ENCODE data around the gene SHISAL2A.

The SHISAL2A gene

DNA sequence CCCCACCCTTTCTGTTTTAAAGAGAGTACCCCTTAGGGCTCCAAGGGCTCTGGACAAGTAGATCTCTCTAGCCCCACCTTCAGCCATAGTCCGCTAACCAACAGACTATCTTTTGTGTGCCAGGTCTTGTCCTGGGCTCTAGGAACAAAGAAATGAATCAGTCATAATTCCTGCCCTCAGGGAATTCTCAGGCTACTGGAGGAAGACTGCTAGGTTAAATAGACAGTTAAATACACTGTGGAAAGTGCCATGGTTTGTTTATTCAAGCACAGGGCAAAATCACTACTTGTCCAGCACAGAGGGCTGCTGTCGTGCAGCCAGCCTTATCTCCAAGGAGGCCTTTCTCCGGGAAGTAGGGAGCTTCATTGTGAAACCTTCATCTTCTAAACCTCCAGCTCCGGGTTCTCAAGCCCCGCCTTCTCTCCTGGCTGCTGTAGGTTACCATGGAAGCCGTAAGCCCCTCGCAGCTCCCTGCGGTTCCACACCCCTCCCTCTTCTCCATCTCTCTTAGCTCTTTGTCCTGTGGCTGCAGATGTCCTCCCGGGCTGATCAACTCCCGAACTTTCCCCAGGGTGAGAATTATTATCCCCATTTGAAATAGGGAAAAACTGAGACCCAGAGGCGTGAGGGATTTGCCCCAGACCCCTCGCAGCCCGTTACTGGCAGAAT lies 29.8 kb downstream of the SHISAL2A start:
- DNase-seq = no peak

- no peak for DNase-seq
These were observed 30.7 kb downstream of the SHISAL2A start for GRCh38 chr1:52663716-52664115.

GRCh38 chr1:52665006-52665941 lies 32.3 kb downstream of the SHISAL2A start:
- no peak for DNase-seq

GRCh38 chr1:52667290-52667689 lies 34.3 kb downstream of the SHISAL2A start:
- DNase-seq = no peak

- no peak for DNase-seq
These were observed 35.0 kb downstream of the SHISAL2A start for GRCh38 chr1:52667984-52668383.

GRCh38 chr1:52668711-52669110 lies 35.7 kb downstream of the SHISAL2A start:
- DNase-seq = no peak

DNA sequence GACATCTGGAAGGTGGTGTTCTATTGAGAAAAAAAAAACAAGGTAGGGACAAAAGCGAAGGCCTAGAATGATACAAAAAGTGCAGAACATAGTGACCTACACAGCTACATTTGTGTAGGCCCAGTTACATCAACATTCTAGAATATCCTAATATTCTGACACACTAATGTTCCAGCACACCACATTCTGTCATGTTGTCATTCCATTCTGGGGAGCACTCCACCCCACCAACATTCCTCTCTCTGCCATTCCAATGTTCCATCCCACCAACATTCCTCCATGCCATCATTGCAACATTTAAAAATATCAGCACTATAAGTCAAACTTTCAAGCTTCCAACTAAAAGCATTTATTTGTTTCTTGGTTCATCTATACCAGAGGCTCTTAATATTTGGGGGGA lies 36.7 kb downstream of the SHISAL2A start:
- DNase-seq = no peak

GRCh38 chr1:52670604-52671003 lies 37.6 kb downstream of the SHISAL2A start:
- DNase-seq = no peak

DNA sequence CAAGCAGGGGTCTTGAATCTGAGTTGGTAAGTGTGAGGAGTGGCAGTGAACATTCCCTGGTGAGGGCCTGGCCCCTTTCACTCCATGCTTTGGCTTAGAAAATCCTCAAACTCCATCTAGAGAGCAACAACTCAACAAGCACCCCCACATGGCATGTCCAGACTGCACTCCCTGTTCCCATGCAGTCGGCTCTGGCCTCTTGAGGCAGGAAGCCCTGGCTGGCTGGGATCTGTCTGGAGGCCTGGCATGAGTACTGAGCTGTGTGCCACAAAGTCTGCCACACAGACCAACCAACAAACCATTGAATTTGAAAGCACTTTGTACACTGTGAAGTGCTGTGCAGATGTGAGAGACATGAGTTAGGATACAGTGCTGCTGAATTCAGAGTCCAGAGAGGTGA lies 40.0 kb downstream of the SHISAL2A start:
- DNase-seq = no peak

DNA sequence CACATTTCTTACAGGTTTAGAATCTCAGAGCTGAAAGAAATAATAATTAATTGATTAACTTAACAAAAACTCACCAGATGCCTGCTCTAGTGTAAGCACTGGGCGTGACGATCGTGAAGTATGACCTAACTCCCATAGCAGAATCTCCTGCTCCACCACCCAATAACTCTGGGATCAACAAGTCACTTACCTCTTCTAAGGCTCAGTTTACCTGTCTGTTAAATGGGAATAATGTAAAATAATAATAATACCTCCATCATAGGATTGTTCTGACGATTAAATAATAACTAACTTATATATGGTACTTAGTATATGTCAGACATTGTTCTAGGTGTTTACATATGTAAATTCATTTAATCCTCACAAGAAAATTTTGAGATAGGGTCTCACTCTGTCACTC lies 40.5 kb downstream of the SHISAL2A start:
- DNase-seq = no peak

GRCh38 chr1:52674497-52675384 lies 41.8 kb downstream of the SHISAL2A start:
- DNase-seq = no peak

DNA sequence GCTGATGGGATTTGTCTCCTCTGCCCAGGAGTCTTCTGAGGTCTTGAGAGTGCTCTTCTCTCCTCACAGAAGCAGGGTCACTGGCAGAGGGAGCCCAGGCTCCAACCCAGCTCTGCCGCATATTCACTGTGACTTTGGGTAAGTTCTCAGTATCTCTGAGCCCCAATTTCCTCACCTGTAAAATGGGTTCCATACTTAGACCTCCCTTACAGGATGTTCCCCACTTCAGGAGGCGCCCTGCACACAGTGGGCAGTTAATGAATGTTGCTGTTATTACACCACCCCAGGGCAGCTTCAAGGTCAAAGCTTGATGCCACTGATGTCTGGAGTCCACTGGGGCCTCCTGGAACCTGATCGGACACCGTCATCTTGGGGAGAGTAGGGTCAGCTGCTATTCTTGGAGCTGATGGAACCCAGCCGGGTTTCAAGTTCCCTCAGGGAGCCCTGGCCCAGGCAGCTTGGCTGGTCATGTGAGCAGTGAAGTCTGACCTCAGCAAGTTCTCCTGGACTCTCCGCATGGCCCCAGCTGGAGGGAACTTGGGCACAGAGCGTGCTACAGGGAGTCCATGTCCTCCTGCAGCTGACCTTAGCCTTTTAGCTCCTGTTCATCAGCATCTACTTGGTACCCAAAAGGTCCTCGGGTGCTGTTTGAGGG lies 43.4 kb downstream of the SHISAL2A start:
- peak; percentile 52 for DNase-seq

- DNase-seq = no peak
These were observed 44.3 kb downstream of the SHISAL2A start for GRCh38 chr1:52677076-52677806.

DNA sequence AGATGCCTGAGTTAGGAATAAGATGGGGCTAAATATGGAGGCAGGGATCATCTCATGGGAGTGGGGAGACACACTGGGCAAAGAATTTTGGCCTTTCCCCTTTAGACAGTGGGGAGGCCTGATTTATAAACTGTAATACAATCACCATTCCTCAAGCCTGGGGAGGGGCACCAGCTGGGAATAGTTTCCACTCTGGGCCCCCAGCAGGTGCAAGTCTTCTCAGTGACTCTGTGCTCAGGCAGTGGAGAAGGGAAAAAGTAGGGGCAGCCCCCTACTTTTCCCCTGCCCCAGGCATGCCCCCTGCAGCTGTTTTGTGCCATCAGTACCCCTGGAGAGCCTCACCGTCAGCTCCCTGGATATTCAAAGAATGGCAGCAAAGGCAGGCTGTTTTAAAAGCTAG lies 46.1 kb downstream of the SHISAL2A start:
- DNase-seq = no peak

DNA sequence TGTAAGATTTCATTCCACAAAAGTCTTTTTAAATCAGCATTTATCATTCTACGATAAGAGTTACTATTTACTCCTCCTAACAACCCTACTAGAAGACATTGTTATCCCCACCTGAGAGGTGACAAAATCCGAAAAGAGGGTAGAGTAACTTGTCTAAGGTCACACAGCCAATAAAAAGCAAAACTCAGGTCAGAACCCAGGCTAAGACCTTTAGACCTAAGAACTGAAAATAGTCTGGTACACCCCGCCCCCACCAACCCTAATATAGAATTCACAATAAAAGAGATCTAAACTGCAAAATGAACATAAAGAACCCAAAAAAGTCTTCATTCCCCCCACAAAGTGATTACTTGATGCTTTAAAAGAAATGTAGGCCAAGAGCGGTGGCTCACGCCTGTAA lies 46.5 kb downstream of the SHISAL2A start:
- no peak for DNase-seq

GRCh38 chr1:52680353-52680752 lies 47.4 kb downstream of the SHISAL2A start:
- no peak for DNase-seq

- no peak for DNase-seq
These were observed 48.2 kb downstream of the SHISAL2A start for GRCh38 chr1:52681136-52681535.

DNA sequence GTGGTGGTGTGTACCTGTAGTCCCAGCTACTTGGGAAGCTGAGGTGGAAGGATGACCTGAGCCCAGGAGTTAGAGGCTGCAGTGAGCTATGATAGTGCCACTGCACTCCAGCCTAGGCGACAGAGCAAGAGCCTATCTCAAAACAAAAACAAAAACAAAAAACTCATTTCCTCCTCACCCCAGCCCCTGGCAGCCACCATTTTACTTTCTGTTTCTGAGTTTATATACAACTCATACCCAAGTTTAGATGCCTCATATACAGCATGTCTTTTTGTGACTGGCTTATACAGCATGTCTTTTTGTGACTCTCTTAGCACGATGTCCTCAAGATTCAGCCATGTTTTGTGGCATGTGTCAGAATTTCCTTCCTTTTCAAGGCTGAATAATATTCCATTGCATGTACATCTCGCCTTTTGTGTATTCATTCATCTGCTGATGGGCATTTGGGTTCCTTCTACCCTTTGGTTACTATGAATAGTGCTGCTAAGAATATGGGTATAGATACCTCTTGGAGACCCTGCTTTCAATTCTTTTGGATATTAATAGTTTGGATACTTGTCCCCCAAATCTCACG lies 50.5 kb downstream of the SHISAL2A start:
- DNase-seq = no peak

DNA sequence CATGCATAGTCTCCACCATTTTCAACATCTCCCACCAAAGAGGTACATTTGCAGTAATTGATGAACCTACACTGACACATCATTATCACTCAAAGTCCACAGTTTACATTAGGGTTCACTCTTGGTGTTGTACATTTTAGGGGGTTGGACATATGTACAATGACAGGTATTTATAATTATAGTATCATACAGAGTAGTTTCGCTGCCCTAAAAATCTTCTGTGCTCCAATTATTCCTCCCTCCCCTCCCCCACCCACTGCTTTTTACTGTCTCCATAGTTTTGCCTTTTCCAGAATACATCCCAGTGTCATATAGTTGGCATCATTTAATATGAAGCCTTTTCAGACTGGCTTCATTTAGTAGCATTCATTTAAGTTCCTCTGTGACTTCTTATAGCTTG lies 51.6 kb downstream of the SHISAL2A start:
- DNase-seq = no peak

DNA sequence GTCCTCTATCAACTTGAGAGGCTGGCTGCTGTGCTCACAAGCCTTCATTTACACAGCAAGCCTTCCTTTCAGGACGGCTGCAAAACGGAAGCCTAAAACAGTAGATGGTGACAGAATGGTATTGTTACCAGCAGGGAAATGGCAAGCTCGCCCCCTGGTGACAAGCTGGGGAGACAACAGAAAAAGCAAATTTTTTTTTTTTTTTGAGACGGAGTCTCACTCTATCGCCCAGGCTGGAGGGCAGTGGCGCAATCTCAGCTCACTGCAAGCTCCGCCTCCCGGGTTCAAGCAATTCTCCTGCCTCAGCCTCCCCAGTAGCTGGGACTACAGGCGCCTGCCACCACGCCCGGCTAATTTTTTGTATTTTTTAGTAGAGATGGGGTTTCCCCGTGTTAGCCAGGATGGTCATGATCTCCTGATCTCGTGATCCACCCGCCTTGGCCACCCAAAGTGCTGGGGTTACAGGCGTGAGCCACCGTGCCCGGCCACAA lies 53.3 kb downstream of the SHISAL2A start:
- peak; percentile 66 for DNase-seq

GRCh38 chr1:52686830-52687229 lies 53.9 kb downstream of the SHISAL2A start:
- DNase-seq = no peak
